GM19455 (cell line): ENCODE data around the gene KRTAP20-4.

Experiments
- ATAC-seq: cut with Tn5 transposase; IDR thresholded peaks from one replicate; pipeline ENCODE4 v1.9.1; 2021; ENCODE audit not compliant: unreplicated experiment

The KRTAP20-4 gene

DNA sequence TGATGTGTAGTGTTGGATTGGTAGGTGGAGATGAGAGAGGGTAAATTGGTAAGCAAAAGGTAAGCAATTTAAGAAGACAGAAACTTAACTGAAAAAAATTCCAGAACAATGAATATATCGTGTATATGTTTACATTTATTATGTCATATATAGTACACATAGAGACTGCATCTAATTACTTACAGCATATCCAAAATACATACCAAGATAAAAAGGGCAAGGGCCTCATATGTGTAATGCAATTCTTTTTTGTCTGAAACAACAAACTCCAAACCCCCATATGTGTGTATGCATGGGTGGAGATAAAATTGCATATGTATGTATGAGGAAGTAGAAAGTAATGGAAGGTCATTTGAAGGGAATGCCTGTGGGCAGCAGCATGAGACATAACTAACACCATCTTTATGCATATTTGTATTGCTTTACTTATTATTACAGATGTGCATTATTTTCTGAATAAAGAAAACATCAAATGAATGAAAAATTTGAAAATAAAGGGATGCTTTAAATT lies 26.5 kb downstream of the KRTAP20-4 start:
- ATAC-seq, result no peak

DNA sequence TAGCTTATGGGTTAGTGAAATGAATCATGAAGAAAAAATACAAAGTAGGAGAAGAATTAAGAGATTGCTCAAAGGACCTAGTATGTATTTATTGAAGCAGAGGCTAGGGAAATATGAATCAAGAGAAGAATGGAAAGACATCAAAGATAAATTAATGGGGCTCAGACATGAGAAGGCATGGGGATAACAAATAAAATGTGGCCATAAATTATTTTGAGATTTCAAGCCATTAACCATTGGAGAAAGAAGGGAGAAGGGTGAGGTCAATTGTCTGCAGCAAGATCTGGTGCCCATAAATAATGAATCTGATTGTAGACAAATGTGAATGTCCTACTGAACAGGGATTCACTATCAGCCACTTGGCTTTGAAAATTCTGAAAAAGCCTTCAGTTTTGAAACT lies 32.5 kb downstream of the KRTAP20-4 start:
- ATAC-seq, result no peak

DNA sequence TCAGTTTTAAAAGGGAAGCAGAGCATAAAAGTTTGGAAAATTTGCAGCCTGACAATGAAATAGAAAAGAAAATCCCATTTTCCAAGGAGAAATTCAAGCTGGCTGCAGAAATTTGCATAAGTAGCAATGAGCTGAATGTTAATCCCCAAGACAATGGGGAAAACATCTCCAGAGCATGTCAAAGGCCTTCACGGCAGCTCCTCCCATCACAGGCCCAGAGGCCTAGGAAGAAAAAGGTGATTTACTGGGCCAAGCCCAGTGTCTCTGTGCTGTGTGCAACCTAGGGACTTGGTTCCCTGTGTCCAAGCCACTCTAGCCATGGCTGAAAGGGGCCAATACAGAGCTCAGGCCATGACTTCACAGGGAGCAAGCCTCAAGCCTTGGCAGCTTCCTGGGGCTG lies 48.3 kb downstream of the KRTAP20-4 start:
- ATAC-seq, result no peak
